Measurements from ENCODE around the gene SH2D7.

Gene SH2D7

DNA sequence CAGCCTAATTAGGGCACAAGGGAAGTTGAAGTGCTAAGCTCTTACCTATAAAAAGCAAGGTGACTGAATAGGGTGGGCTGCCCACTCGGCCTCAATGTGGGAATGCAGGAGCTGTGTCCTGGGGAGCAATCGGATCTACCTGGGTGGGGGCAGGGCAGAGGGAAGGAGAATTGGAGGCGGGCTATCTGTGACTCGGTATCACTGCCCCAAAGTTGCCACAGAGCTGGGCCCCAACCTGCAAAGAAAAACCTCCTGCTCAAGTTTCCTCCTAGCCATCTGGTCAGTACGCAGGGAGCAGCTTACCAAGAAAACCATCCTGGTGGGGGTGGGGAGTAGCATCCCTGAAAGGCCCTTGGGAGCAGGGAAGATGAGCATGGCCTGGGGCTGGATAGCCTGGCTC lies 28.2 kb downstream of the SH2D7 start:
- no peak overlapping the region for H3K9ac ChIP-seq (ENCODE audit: low read length)

DNA sequence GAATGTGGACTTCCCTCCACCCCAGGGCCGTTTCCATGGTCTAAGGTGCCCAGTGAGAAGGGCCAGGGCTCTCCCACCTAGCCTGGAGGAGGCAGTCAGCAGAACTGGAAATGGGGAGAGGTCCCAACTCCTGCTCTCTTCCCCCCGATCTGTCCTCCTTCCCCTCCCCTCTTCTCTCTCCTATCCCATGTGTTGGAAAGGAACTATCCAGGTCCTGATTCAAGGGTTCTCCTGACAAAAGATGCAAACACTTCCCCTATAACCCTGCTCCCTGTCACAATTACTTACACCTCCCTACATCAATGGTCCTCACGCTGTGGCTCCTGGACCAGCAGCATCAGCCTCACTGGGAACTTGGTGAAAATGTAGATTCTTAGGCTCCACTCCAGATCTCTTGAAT lies 32.9 kb downstream of the SH2D7 start:
- H3K4me3 ChIP-seq (ENCODE audit: low read length), result no peak overlapping the region
- H3K36me3 ChIP-seq (ENCODE audit: control insufficient read depth, insufficient read depth, low read length), result no peaks in the 10 kb centered on the region
- no peaks in the 10 kb centered on the region for H3K27me3 ChIP-seq (ENCODE audit: control insufficient read depth, insufficient read depth, low read length)
- H3K9me3 ChIP-seq (ENCODE audit: control insufficient read depth, low read length), result no peaks in the 10 kb centered on the region
- H3K4me1 ChIP-seq (ENCODE audit: control insufficient read depth, insufficient read depth, low read length), result peaks cover 6% of the 10 kb centered on the region
- H3K9ac ChIP-seq (ENCODE audit: low read length), result no peak overlapping the region

More for the DNA sequence above, 28.2 kb downstream of the SH2D7 start:
- H3K9me3 ChIP-seq (ENCODE audit: control insufficient read depth, low read length), result no peaks in the 10 kb centered on the region
- H3K4me1 ChIP-seq (ENCODE audit: control insufficient read depth, insufficient read depth, low read length), result no peaks in the 10 kb centered on the region
- no peak overlapping the region for H3K4me3 ChIP-seq (ENCODE audit: low read length)
- no peaks in the 10 kb centered on the region for H3K27me3 ChIP-seq (ENCODE audit: control insufficient read depth, insufficient read depth, low read length)
- no peaks in the 10 kb centered on the region for H3K36me3 ChIP-seq (ENCODE audit: control insufficient read depth, insufficient read depth, low read length)

DNA sequence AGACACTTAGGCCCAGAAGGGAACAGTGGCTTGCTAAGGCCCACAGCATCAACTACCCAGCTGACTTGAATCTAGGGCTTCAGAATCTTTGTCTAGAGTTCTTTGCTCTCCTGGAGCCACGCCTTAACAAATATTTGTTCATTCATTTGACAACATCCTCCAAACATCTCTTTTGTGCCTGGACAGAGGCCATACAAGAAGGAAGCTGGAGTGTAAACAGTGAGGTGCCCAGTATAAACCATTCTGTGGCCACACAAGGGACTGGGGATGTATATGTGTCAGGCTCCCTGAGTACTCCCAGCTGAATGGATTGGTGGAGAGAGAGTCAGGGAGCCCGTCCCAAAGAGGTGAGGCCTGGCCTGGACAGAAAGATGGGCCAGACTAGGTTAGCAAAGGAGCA lies 35.5 kb downstream of the SH2D7 start:
- Histone ChIP-seq H3K36me3 (ENCODE audit: control insufficient read depth, insufficient read depth, low read length) (no peaks in the 10 kb centered on the region), H3K4me1 (ENCODE audit: control insufficient read depth, insufficient read depth, low read length) (peaks cover 18% of the 10 kb centered on the region), H3K4me3 (ENCODE audit: low read length) (no peak overlapping the region), H3K9me3 (ENCODE audit: control insufficient read depth, low read length) (no peaks in the 10 kb centered on the region), H3K9ac (ENCODE audit: low read length) (no peak overlapping the region), H3K27me3 (ENCODE audit: control insufficient read depth, insufficient read depth, low read length) (peaks cover 4% of the 10 kb centered on the region)

DNA sequence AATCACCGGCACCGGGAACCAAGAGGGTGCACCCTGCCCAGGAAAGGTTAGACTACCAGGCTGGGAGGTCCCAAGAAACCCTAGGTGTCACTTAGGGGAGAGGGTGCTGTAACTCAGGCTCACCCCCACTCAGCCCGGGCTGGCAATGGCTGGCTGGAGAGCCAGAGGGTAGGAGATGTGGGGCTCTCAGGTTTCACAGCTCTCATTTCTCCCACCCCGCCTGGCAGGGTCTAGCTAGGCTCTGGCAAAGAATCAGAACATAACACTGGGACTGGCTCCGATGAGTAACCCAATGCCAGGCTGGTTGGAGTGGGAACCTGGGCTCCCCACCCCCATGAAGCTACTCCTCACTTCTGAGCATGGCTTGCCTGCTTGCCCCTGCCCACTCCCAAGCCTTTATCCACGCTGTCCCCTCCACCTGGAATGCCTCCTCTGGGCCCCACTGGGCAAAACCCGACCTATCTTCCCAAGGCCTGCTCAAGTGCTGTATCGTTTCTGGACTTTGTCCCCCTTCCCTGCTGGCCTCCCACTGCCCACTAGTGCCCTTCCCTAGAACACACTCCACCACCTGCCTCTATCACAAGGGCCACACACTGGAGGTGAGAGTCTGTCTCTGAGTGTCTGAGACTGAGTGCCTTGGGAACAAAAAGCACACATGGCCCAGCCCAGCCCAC lies 36.9 kb downstream of the SH2D7 start:
- H3K9ac ChIP-seq (ENCODE audit: low read length), result no peak overlapping the region
- no peak overlapping the region for H3K4me3 ChIP-seq (ENCODE audit: low read length)
- H3K9me3 ChIP-seq (ENCODE audit: control insufficient read depth, low read length), result no peaks in the 10 kb centered on the region
- no peaks in the 10 kb centered on the region for H3K36me3 ChIP-seq (ENCODE audit: control insufficient read depth, insufficient read depth, low read length)
- H3K4me1 ChIP-seq (ENCODE audit: control insufficient read depth, insufficient read depth, low read length), result peaks cover 18% of the 10 kb centered on the region
- H3K27me3 ChIP-seq (ENCODE audit: control insufficient read depth, insufficient read depth, low read length), result peaks cover 4% of the 10 kb centered on the region

DNA sequence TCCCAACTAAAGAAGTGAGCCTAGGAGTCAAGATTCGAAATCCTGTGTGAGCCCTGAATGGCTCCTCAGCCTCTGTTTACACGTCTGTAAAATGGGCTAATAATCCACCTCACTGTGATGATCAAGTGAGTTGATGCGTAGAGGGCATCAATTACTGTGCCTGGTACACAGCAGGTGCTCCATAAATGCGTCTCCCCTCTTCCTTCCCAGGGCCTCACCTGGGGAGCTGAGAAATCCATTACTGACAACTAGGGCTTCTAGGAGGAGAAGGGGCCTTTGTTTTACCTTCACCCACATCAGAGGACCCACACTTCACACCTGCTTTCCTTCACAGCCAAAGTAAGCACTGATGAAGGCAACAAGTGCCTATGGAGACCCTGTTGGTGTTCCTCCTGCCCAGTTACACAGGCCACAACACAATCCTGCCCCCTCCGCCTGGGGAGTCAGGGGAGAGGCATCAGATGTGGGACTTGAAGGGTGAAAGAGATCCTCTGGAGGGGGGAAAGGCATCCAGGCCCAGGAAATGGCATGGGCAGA lies 37.5 kb downstream of the SH2D7 start:
- Histone ChIP-seq H3K4me1 (ENCODE audit: control insufficient read depth, insufficient read depth, low read length) (peaks cover 18% of the 10 kb centered on the region), H3K36me3 (ENCODE audit: control insufficient read depth, insufficient read depth, low read length) (no peaks in the 10 kb centered on the region), H3K9me3 (ENCODE audit: control insufficient read depth, low read length) (no peaks in the 10 kb centered on the region), H3K27me3 (ENCODE audit: control insufficient read depth, insufficient read depth, low read length) (peaks cover 4% of the 10 kb centered on the region), H3K9ac (ENCODE audit: low read length) (no peak overlapping the region), H3K4me3 (ENCODE audit: low read length) (no peak overlapping the region)

DNA sequence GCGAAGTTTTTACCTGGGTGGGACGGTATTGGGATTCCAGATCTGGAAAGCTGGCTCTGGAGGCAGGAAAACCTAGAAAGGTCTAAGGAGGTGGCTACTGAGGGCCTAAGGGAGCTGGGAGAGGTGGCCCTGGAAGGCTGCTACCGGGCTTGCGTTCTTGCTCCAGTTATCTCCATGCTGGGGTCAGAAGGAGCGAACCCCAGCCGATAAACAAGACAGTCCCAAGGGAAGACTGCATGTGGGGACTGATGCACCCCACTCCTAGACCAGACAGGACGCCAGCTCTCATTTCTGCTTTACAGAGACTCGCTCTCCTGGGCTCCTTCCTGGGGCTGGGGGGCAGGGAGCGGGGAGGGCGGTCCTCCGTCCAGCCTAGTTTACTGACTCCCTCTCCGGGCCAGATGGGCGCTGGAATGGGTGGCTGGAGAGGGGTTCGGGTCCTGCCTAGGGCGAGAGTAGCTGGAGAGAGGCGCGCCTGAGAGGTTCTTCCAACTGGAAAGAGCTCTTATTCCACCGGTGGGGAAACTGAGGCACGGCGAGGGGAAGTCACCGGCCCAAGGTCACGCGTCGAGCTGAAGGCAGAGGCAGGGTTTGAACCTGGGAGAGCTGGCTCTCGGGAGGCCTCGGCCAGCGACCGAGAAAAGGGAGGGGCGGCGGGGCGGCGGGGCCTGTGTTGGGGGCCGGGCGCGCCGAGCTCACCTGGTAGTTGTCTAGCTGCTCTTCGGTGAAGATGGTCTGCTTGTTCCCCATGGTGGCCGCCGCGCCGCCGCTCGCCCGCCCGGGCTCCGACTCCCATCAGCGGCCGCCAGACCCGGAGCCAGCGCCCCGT lies 38.3 kb downstream of the SH2D7 start:
- H3K9me3 ChIP-seq (ENCODE audit: control insufficient read depth, low read length), result no peaks in the 10 kb centered on the region
- no peaks in the 10 kb centered on the region for H3K36me3 ChIP-seq (ENCODE audit: control insufficient read depth, insufficient read depth, low read length)
- no peak overlapping the region for H3K9ac ChIP-seq (ENCODE audit: low read length)
- H3K4me1 ChIP-seq (ENCODE audit: control insufficient read depth, insufficient read depth, low read length), result peaks cover 18% of the 10 kb centered on the region
- H3K27me3 ChIP-seq (ENCODE audit: control insufficient read depth, insufficient read depth, low read length), result peaks cover 4% of the 10 kb centered on the region
- H3K4me3 ChIP-seq (ENCODE audit: low read length), result no peak overlapping the region

DNA sequence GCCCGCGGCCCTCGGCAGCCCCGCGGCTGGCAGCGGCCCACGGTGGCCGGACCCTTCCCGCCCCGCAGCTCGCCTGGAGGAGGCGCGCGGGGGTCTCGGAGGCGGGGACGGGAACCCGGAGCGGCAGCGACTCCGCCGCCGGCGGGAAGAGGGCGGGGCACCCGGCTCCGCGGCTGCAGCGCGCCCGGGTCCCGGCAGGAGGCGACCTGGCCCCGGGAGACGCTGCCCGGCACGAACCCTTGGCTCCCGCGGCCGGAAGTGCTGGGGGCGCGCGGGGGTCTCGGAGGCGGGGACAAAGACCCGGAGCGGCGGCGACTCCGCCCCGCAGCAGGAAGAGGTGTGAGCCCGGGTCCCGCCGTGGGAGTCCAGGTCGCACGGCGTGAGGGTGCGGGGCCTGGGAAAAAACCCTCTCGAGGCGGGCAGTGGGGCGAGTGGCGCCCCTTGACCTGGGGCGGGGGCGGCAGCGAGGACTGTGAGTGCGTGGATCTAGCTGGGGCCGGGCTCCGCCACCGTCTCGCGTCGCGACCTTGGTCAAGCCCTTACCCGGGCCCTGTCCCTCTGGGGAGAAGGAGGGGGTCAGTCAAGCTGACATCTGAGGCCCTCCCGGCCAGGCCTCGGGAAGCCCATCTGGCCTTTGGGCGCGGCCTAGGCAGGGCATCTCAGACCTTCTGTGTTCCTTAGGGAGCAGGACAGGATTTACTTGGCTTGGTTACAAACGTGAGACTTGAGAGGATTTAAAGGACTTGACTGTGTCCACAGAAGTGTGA lies 39.1 kb downstream of the SH2D7 start, which contains the start of gene CIB2:
Gene CIB2, minus strand, starts transcription at position 151 of the 767 bp plus-strand sequence. CDS start 230 bp downstream, outside the sequence.
- peak within 1 kb of the TSS; percentile 87 for H3K9ac ChIP-seq (ENCODE audit: low read length)
- H3K4me3 ChIP-seq (ENCODE audit: low read length), result peak within 1 kb of the TSS; percentile 72
- H3K9me3 ChIP-seq (ENCODE audit: control insufficient read depth, low read length), result no peaks in the 10 kb centered on the region
- H3K4me1 ChIP-seq (ENCODE audit: control insufficient read depth, insufficient read depth, low read length), result peaks cover 21% of the 10 kb centered on the region
- peaks cover 4% of the 10 kb centered on the region for H3K27me3 ChIP-seq (ENCODE audit: control insufficient read depth, insufficient read depth, low read length)
- H3K36me3 ChIP-seq (ENCODE audit: control insufficient read depth, insufficient read depth, low read length), result no peaks in the 10 kb centered on the region

DNA sequence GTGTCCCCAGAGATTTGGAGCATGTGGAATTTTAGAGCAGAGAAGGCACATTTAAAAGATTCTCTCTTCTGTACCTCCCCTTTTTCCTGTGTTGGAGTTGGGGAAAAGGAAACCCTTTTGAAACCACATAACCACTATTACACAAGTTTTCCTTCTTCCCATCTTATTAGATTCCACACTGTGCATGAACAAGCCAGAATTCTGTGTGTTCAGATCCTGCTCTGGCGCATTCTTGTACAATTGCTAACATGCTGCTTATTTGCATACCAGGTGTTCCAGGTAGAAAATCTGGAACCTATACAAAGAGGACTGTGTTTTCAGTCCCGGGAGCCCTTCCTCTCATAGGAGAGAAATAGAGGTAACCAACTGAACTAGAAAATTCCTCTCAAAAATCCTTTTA lies 41.4 kb downstream of the SH2D7 start:
- Histone ChIP-seq H3K9ac (ENCODE audit: low read length) (no peak overlapping the region), H3K27me3 (ENCODE audit: control insufficient read depth, insufficient read depth, low read length) (peaks cover 4% of the 10 kb centered on the region), H3K4me3 (ENCODE audit: low read length) (no peak overlapping the region), H3K4me1 (ENCODE audit: control insufficient read depth, insufficient read depth, low read length) (peaks cover 15% of the 10 kb centered on the region), H3K36me3 (ENCODE audit: control insufficient read depth, insufficient read depth, low read length) (no peaks in the 10 kb centered on the region), H3K9me3 (ENCODE audit: control insufficient read depth, low read length) (no peaks in the 10 kb centered on the region)

DNA sequence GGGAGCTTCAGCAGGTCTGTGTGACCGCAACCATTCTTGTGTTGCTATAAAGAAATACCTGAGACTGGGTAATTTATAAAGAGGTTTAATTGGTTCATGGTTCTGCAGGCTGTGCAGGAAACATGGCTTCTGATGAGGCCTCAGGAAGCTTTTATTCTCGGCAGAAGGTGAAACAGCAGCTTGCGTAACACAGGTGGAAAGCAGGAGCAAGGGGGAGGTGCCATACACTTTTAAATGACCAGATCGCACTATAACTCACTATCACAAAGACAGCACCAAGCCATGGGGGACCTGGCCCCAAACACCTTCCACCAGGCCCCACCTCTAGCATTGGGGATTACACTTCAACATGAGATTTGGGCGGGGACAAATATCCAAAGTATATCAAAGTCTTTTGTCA lies 47.2 kb downstream of the SH2D7 start:
- Histone ChIP-seq H3K27me3 (ENCODE audit: control insufficient read depth, insufficient read depth, low read length) (no peaks in the 10 kb centered on the region), H3K36me3 (ENCODE audit: control insufficient read depth, insufficient read depth, low read length) (no peaks in the 10 kb centered on the region), H3K9ac (ENCODE audit: low read length) (no peak overlapping the region), H3K4me3 (ENCODE audit: low read length) (no peak overlapping the region), H3K9me3 (ENCODE audit: control insufficient read depth, low read length) (no peaks in the 10 kb centered on the region), H3K4me1 (ENCODE audit: control insufficient read depth, insufficient read depth, low read length) (peaks cover 13% of the 10 kb centered on the region)

DNA sequence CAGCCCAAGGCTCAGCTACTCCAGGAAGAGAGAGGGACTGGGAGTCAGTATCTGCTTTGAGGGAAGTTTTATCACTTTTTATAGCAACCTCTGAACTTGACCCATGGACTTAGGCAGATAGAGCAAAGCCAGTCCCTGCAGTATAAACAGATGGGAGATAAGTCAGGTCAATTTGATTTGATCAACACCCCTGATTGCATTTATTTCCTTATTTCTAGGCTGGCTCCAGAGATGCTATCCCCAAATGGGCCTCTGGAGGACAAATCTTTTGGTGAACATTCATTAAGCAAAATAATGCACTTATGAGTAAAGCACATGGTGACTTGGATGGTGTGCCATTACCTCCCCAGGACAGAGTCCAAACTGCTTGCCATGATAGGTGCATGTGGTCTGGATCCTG lies 47.9 kb downstream of the SH2D7 start:
- Histone ChIP-seq H3K9me3 (ENCODE audit: control insufficient read depth, low read length) (no peaks in the 10 kb centered on the region), H3K27me3 (ENCODE audit: control insufficient read depth, insufficient read depth, low read length) (no peaks in the 10 kb centered on the region), H3K4me3 (ENCODE audit: low read length) (no peak overlapping the region), H3K9ac (ENCODE audit: low read length) (no peak overlapping the region), H3K4me1 (ENCODE audit: control insufficient read depth, insufficient read depth, low read length) (peaks cover 13% of the 10 kb centered on the region), H3K36me3 (ENCODE audit: control insufficient read depth, insufficient read depth, low read length) (no peaks in the 10 kb centered on the region)

DNA sequence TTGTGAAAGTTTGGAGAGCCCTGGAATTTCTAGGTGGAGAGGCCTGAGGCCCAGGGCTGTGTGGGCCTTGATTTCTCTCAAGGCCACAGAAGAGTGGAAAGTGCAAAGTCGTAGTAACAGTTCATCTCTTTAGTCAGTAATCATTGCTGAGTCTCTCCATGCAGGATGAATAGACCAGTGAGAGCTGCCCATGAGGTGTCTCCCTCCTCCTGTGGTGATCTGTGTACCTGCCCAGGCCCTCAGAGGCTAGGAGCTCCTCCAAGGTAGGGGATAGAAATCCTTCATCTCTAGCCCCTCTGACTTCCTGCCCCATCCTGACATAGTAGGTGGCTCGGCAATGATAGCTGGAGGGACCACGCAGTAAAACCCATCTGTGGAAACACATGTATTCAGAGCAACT lies 50.0 kb downstream of the SH2D7 start:
- Histone ChIP-seq H3K9me3 (ENCODE audit: control insufficient read depth, low read length) (no peaks in the 10 kb centered on the region), H3K4me1 (ENCODE audit: control insufficient read depth, insufficient read depth, low read length) (peaks cover 13% of the 10 kb centered on the region), H3K36me3 (ENCODE audit: control insufficient read depth, insufficient read depth, low read length) (no peaks in the 10 kb centered on the region)

More for the DNA sequence above, 50.0 kb downstream of the SH2D7 start:
- Histone ChIP-seq H3K9ac (ENCODE audit: low read length) (no peak overlapping the region), H3K4me3 (ENCODE audit: low read length) (no peak overlapping the region), H3K27me3 (ENCODE audit: control insufficient read depth, insufficient read depth, low read length) (no peaks in the 10 kb centered on the region)
